Activated effector memory CD4-positive, alpha-beta T cell treated with anti-CD3 and anti-CD28 coated beads, Interleukin-2, amount 50 U/mL, for 16 hours (primary cell): ENCODE data around the gene AMDHD1.
"Not testable (repeated sequence)": the region's sequence is repeated elsewhere in the genome, so short reads cannot be mapped to it uniquely, and the experiment has no call there.

ENCODE experiments used
- DNase-seq: peaks from one replicate; pipeline ENCODE4 v3.0.0-alpha.2; 2020

AMDHD1 gene

GRCh38 chr12:95966287-95966870 lies 23.2 kb downstream of the AMDHD1 start:
- DNase-seq, result no peak

GRCh38 chr12:95967301-95967700 lies 24.2 kb downstream of the AMDHD1 start:
- no peak for DNase-seq

GRCh38 chr12:95969116-95969515 lies 26.0 kb downstream of the AMDHD1 start:
- DNase-seq, result not testable (repeated sequence)

GRCh38 chr12:95970905-95971304 lies 27.8 kb downstream of the AMDHD1 start:
- no peak for DNase-seq

- no peak for DNase-seq
These were observed 29.8 kb downstream of the AMDHD1 start for GRCh38 chr12:95972832-95973456.

GRCh38 chr12:95974358-95974757 lies 31.2 kb downstream of the AMDHD1 start:
- DNase-seq, result no peak

- DNase-seq, result no peak
These were observed 32.4 kb downstream of the AMDHD1 start for GRCh38 chr12:95975491-95975890.

GRCh38 chr12:95976416-95976832 lies 33.3 kb downstream of the AMDHD1 start:
- no peak for DNase-seq

- DNase-seq, result no peak
These were observed 34.7 kb downstream of the AMDHD1 start for GRCh38 chr12:95977764-95978305.

- DNase-seq, result no peak
These were observed 35.2 kb downstream of the AMDHD1 start for GRCh38 chr12:95978351-95978750.

GRCh38 chr12:95978774-95979173 lies 35.6 kb downstream of the AMDHD1 start:
- no peak for DNase-seq

GRCh38 chr12:95980437-95980836 lies 37.3 kb downstream of the AMDHD1 start:
- no peak for DNase-seq

GRCh38 chr12:95982602-95983001 lies 39.5 kb downstream of the AMDHD1 start:
- no peak for DNase-seq

- no peak for DNase-seq
These were observed 41.6 kb downstream of the AMDHD1 start for GRCh38 chr12:95984682-95985081.

- DNase-seq, result no peak
These were observed 43.8 kb downstream of the AMDHD1 start for GRCh38 chr12:95986635-95987570.

- DNase-seq, result no peak
These were observed 45.6 kb downstream of the AMDHD1 start for GRCh38 chr12:95988506-95989275.

- no peak for DNase-seq
These were observed 46.5 kb downstream of the AMDHD1 start for GRCh38 chr12:95989504-95990123.

- DNase-seq, result no peak
These were observed 47.0 kb downstream of the AMDHD1 start for GRCh38 chr12:95990136-95990535.

GRCh38 chr12:95993907-95994306 lies 50.8 kb downstream of the AMDHD1 start:
- DNase-seq, result no peak

- no peak for DNase-seq
These were observed 51.3 kb downstream of the AMDHD1 start for GRCh38 chr12:95994476-95994875.

GRCh38 chr12:95995238-95996031 lies 52.3 kb downstream of the AMDHD1 start:
- no peak for DNase-seq
